H9 (cell line): Measurements from ENCODE around the gene ZNF773. TPM values are rescaled to one million over a fixed set of nuclear protein-coding genes. Genes with fewer than 3 reads are reported as not detected.

Experiments
- DNase-seq: peaks from one replicate; pipeline ENCODE4 v3.0.0-alpha.2; 2017
- H2AFZ ChIP-seq: one replicate; pipeline ENCODE4 v1.6.1; 2013; ENCODE audit warnings: mild to moderate bottlenecking, low read length, control low read depth, moderate library complexity
- H2AK5ac ChIP-seq: 2 replicates; pipeline ENCODE4 v1.6.1; 2013; ENCODE audit warnings: low read length, control low read depth, mixed read lengths; ENCODE audit not compliant: insufficient read length
- H2BK120ac ChIP-seq: one replicate; pipeline ENCODE4 v1.6.1; 2013; ENCODE audit warnings: low read depth, mild to moderate bottlenecking, low read length, control low read depth, inconsistent platforms; ENCODE audit not compliant: poor library complexity, severe bottlenecking
- H2BK12ac ChIP-seq: 2 replicates; pipeline ENCODE4 v1.6.1; 2013; ENCODE audit warnings: low read length, control low read depth, mixed read lengths, low read depth; ENCODE audit not compliant: insufficient read length
- H2BK15ac ChIP-seq: 2 replicates; pipeline ENCODE4 v1.6.1; 2013; ENCODE audit warnings: low read depth, low read length, control low read depth
- H2BK20ac ChIP-seq: one replicate; pipeline ENCODE4 v1.6.1; 2013; ENCODE audit warnings: low read depth, mild to moderate bottlenecking, low read length, control low read depth, inconsistent platforms; ENCODE audit not compliant: poor library complexity, severe bottlenecking
- H2BK5ac ChIP-seq: 2 replicates; pipeline ENCODE4 v1.6.1; 2013; ENCODE audit warnings: low read length, control low read depth, mixed read lengths; ENCODE audit not compliant: insufficient read length
- H3K14ac ChIP-seq: 2 replicates; pipeline ENCODE4 v1.6.1; 2013; ENCODE audit warnings: low read length, control low read depth; ENCODE audit not compliant: insufficient read depth
- H3K18ac ChIP-seq: 2 replicates; pipeline ENCODE4 v1.6.1; 2013; ENCODE audit warnings: low read depth, mild to moderate bottlenecking, mixed read lengths, low read length, control low read depth; ENCODE audit not compliant: insufficient read length
- H3K23ac ChIP-seq: 2 replicates; pipeline ENCODE4 v1.6.1; 2013; ENCODE audit warnings: low read length, control low read depth, mixed read lengths, low read depth; ENCODE audit not compliant: insufficient read length
- H3K23me2 ChIP-seq: 2 replicates; pipeline ENCODE4 v1.6.1; 2013; ENCODE audit warnings: low read depth, mild to moderate bottlenecking, mixed read lengths, low read length, control low read depth; ENCODE audit not compliant: insufficient read length, poor library complexity, severe bottlenecking
- H3K27ac ChIP-seq: 2 replicates; pipeline ENCODE4 v1.5.1; 2013; ENCODE audit warnings: low read length, control low read depth, mixed read lengths, low read depth; ENCODE audit not compliant: insufficient read length
- H3K27me3 ChIP-seq: 2 replicates; pipeline ENCODE4 v1.6.1; 2013; ENCODE audit warnings: low read length, control low read depth, inconsistent platforms; ENCODE audit not compliant: insufficient read depth
- H3K4ac ChIP-seq: 2 replicates; pipeline ENCODE4 v1.6.1; 2013; ENCODE audit warnings: low read depth, mild to moderate bottlenecking, control low read depth, inconsistent platforms, low read length, moderate library complexity
- H3K4me1 ChIP-seq: 2 replicates; pipeline ENCODE4 v1.6.1; 2013; ENCODE audit warnings: low read length, control low read depth, inconsistent platforms; ENCODE audit not compliant: insufficient read depth
- H3K4me2 ChIP-seq: 2 replicates; pipeline ENCODE4 v1.6.1; 2013; ENCODE audit warnings: low read length, control low read depth, mixed read lengths; ENCODE audit not compliant: insufficient read length, insufficient read depth
- H3K56ac ChIP-seq: 2 replicates; pipeline ENCODE4 v1.6.1; 2013; ENCODE audit warnings: low read depth, mild to moderate bottlenecking, mixed read lengths, low read length, control low read depth; ENCODE audit not compliant: insufficient read length
- H3K79me1 ChIP-seq: 2 replicates; pipeline ENCODE4 v1.6.1; 2013; ENCODE audit warnings: low read depth, mild to moderate bottlenecking, moderate library complexity, low read length, control low read depth, inconsistent platforms; ENCODE audit not compliant: insufficient read depth, poor library complexity, severe bottlenecking
- H3K79me2 ChIP-seq: 2 replicates; pipeline ENCODE4 v1.6.1; 2013; ENCODE audit warnings: low read length, control low read depth, inconsistent platforms; ENCODE audit not compliant: insufficient read depth
- H3K9ac ChIP-seq: 2 replicates; pipeline ENCODE4 v1.6.1; 2013; ENCODE audit warnings: low read length, control low read depth, mixed read lengths; ENCODE audit not compliant: insufficient read length; ENCODE audit errors: extremely low read depth
- H3K9me3 ChIP-seq: one replicate; pipeline ENCODE4 v1.6.1; 2013; ENCODE audit warnings: low read depth, low read length, inconsistent platforms; ENCODE audit not compliant: control insufficient read depth
- H3T11ph ChIP-seq: one replicate; pipeline ENCODE4 v1.6.1; 2013; ENCODE audit warnings: mild to moderate bottlenecking, low read length, control low read depth, inconsistent platforms
- H4K20me1 ChIP-seq: one replicate; pipeline ENCODE4 v1.6.1; 2013; ENCODE audit not compliant: control insufficient read depth, insufficient read length, insufficient read depth
- H4K5ac ChIP-seq: 2 replicates; pipeline ENCODE4 v1.6.1; 2013; ENCODE audit warnings: low read depth, mild to moderate bottlenecking, mixed read lengths, low read length, control low read depth; ENCODE audit not compliant: insufficient read length
- H4K8ac ChIP-seq: replicated peaks from 2 replicates; pipeline ENCODE4 v1.6.1; 2013; ENCODE audit warnings: low read length, control low read depth, mixed read lengths, low read depth; ENCODE audit not compliant: insufficient read length
- H4K91ac ChIP-seq: 2 replicates; pipeline ENCODE4 v1.6.1; 2013; ENCODE audit warnings: low read depth, mild to moderate bottlenecking, moderate library complexity, mixed read lengths, low read length, control low read depth; ENCODE audit not compliant: insufficient read length
- H3K27ac Mint-ChIP-seq, 3 experiments: 2 replicates in 2 of 3; 3 replicates in 1 of 3; pipeline ENCODE4 v1.8.0; 2020 to 2021; ENCODE audit warnings: mixed read lengths in 3 of 3, mild to moderate bottlenecking in 1 of 3, moderate library complexity in 1 of 3
- H3K27me3 Mint-ChIP-seq: 2 replicates; pipeline ENCODE4 v1.8.0; 2021; ENCODE audit warnings: low read depth, mild to moderate bottlenecking, moderate library complexity, mixed read lengths
- H3K36me3 Mint-ChIP-seq, 3 experiments: 2 replicates in 2 of 3; 3 replicates in 1 of 3; pipeline ENCODE4 v1.8.0; 2020 to 2021; ENCODE audit warnings: low read depth in 3 of 3, mixed read lengths in 3 of 3; ENCODE audit not compliant: insufficient read depth in 1 of 3
- H3K4me1 Mint-ChIP-seq, 2 experiments: 2 replicates each; pipeline ENCODE4 v1.8.0; 2020; ENCODE audit warnings: mixed read lengths in 2 of 2
- H3K4me3 Mint-ChIP-seq, 2 experiments: 2 replicates in 1 of 2; 3 replicates in 1 of 2; pipeline ENCODE4 v1.8.0; 2020 to 2021; ENCODE audit warnings: mild to moderate bottlenecking in 2 of 2, mixed read lengths in 2 of 2, moderate library complexity in 1 of 2
- H3K9me3 Mint-ChIP-seq, 2 experiments: 2 replicates in 1 of 2; 3 replicates in 1 of 2; pipeline ENCODE4 v1.8.0; 2020; ENCODE audit warnings: mild to moderate bottlenecking in 2 of 2, mixed read lengths in 2 of 2, moderate library complexity in 1 of 2
- CTCF ChIP-seq: fragments of 200-600 bp; sonication (generic); conservative IDR thresholded peaks from 3 replicates; pipeline ENCODE4 v1.8.0; 2021; ENCODE audit warnings: antibody characterized with exemption, mild to moderate bottlenecking
- WGBS: extraction: QIAGEN DNeasy Blood & Tissue Kit; methylation state at CpG from one replicate; pipeline ENCODE4 v1.1.7; 2013; ENCODE audit warnings: missing lambda C conversion rate, low lambda C conversion rate, mixed read lengths; ENCODE audit not compliant: insufficient read length; ENCODE audit errors: extremely low coverage; 5-methylcytosine and 5-hydroxymethylcytosine counted together
- total RNA-seq: library from RNA; stranded (reverse); gene quantifications from 2 replicates; pipeline ENCODE4 v1.2.1, GENCODE V29; 2021

Gene ZNF773
- total RNA-seq, 1 experiment from 2014 or later = 8.2 TPM

GRCh38 chr19:57452307-57452706 is 47.4 kb upstream of the ZNF773 start:
- no peak overlapping the region for H2AK5ac ChIP-seq
- H2BK120ac ChIP-seq = no peak overlapping the region
- no peak overlapping the region for H2BK12ac ChIP-seq
- no peak overlapping the region for H4K91ac ChIP-seq
- no peak overlapping the region for H3K18ac ChIP-seq
- H4K8ac ChIP-seq = no peak overlapping the region
- no CpG with 5 or more reads among the region's 3 CpGs for WGBS
- Mint-ChIP-seq H3K27me3 (no peaks in the 10 kb centered on the region), H3K4me1 (no peaks in the 10 kb centered on the region), H3K36me3 (peaks cover 0 to 13% (median 4%) of the 10 kb centered on the region in 3 experiments; a peak in 4 of 7 replicates), H3K9me3 (peaks cover 6 to 35% of the 10 kb centered on the region in 2 experiments; a peak in 4 of 5 replicates), H3K27ac (no peak overlapping the region), H3K4me3 (no peak overlapping the region)
- H3K27me3 ChIP-seq = no peaks in the 10 kb centered on the region
- no peak overlapping the region for H3K23ac ChIP-seq
- no peaks in the 10 kb centered on the region for H3K23me2 ChIP-seq
- H3K4ac ChIP-seq = no peak overlapping the region
- H3K79me2 ChIP-seq = no peaks in the 10 kb centered on the region
- no peak overlapping the region for H2BK5ac ChIP-seq
- no peak overlapping the region for H3K56ac ChIP-seq
- no peak overlapping the region for H2AFZ ChIP-seq
- no peaks in the 10 kb centered on the region for H3K9me3 ChIP-seq
- H2BK20ac ChIP-seq = no peak overlapping the region
- H3K27ac ChIP-seq = no peak overlapping the region
- no peak overlapping the region for H3T11ph ChIP-seq
- no peak for TF ChIP-seq CTCF
- no peak overlapping the region for H3K14ac ChIP-seq
- H3K4me1 ChIP-seq = no peaks in the 10 kb centered on the region
- no peak overlapping the region for H4K5ac ChIP-seq
- no peak for DNase-seq
- H4K20me1 ChIP-seq = no peaks in the 10 kb centered on the region
- H3K9ac ChIP-seq = no peak overlapping the region
- H3K79me1 ChIP-seq = no peaks in the 10 kb centered on the region
- H3K4me2 ChIP-seq = no peak overlapping the region
- H2BK15ac ChIP-seq = no peak overlapping the region
